Transverse colon (tissue), 4 donors: ENCODE data around the gene RABL2A.
"Not testable (repeated sequence)": the region's sequence is repeated elsewhere in the genome, so short reads cannot be mapped to it uniquely, and the experiment has no call there.

ENCODE experiments used
- CTCF ChIP-seq, 5 experiments: fragments of 200-600 bp in 3 of 5; fragments of 450-650 bp in 2 of 5; sonication (generic) in 3 of 5; IDR thresholded peaks; 1 replicate in 2 of 5; 2 replicates in 3 of 5; pipeline ENCODE4 v1.5.1; 2016 to 2017; ENCODE audit warnings: antibody characterized with exemption in 5 of 5, inconsistent platforms in 3 of 5, mild to moderate bottlenecking in 2 of 5, moderate library complexity in 1 of 5
- EP300 ChIP-seq: sonication (generic); formaldehyde crosslinking; IDR thresholded peaks from one replicate; pipeline ENCODE4 v1.6.1; 2017; ENCODE audit warnings: antibody characterized with exemption, low read depth
- POLR2A ChIP-seq: fragments of 450-650 bp; IDR thresholded peaks from one replicate; pipeline ENCODE4 v1.6.1; 2016; ENCODE audit warnings: antibody characterized with exemption, mild to moderate bottlenecking, moderate library complexity
- POLR2AphosphoS5 ChIP-seq, 3 donors: sonication (generic); formaldehyde crosslinking; IDR thresholded peaks; one replicate each; pipeline ENCODE4 v1.6.1; 2016; ENCODE audit warnings: antibody characterized with exemption in 3 of 3

GRCh38 chr2:113589591-113589990, 37.5 kb upstream of the RABL2A start:
- not testable (repeated sequence) for TF ChIP-seq CTCF (IDR thresholded peaks at IDR 0.05); POLR2AphosphoS5 (IDR thresholded peaks at IDR 0.05); POLR2A; EP300
